ENCODE measurements around the gene JADE1. TPM values are rescaled to one million over a fixed set of nuclear protein-coding genes. Genes with fewer than 3 reads are reported as not detected.

Gene JADE1
- total and polyA plus RNA-seq, 2 of the 13 experiments (the other 11 are each of a cell fraction or from before 2014, with no cell fraction given) = 5.4 to 19.3 TPM

DNA sequence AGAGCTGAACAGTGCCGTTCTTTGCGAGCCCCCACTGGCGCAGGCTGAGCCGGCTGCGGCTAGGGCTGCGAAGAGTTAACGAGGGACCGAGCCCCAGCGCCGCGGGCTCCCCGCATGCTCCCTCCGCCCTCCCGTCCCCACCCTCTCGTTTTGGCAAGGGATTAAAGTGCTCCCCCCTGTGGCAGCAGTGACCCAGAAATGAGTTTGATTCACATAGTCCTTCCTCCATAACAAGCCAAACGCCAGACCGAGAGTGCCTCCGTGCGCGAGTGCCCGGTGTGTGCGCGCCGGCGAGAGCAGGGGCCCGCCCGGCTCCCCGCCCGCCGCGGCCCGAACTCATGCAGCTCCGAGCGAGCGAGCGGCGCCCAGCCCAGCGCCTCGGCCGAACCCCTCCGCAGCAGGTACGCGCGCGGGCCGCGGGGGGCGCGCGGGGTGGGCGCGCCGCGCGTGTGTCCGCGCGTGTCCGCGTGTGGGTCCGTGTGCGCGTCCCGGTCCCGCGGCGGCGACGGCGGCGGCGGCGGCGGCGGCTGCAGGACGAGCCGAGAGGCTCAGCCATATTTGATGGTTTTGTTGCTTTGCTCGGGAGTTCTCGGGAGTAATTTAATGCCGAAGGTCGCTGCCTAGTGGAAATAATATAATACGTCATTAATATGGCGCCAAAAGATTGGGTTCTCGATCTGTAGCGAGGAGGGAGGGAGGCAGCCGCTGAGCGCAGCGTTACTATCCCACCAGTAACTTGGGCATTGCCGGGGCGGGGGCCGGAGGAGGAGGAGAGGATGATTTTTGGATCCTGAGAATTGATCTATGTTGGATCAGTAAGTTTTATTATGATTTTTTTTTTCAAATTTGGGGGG is at the start of gene JADE1 (continued):
- TF ChIP-seq, protein P1, sequence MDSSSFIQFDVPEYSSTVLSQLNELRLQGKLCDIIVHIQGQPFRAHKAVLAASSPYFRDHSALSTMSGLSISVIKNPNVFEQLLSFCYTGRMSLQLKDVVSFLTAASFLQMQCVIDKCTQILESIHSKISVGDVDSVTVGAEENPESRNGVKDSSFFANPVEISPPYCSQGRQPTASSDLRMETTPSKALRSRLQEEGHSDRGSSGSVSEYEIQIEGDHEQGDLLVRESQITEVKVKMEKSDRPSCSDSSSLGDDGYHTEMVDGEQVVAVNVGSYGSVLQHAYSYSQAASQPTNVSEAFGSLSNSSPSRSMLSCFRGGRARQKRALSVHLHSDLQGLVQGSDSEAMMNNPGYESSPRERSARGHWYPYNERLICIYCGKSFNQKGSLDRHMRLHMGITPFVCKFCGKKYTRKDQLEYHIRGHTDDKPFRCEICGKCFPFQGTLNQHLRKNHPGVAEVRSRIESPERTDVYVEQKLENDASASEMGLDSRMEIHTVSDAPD (CRISPR knock-in tag; IDR thresholded peaks at IDR 0.05) = peak; percentile 86
- TF ChIP-seq PRDM4 (CRISPR knock-in tag; IDR thresholded peaks at IDR 0.05; ENCODE audit: borderline replicate concordance) (no peak), NCOA2 (CRISPR knock-in tag; IDR thresholded peaks at IDR 0.05) (no peak), BCL6 (CRISPR knock-in tag; IDR thresholded peaks at IDR 0.05) (peak; percentile 20; the same call in 1 of the 2 replicates), KLF11 (CRISPR knock-in tag; IDR thresholded peaks at IDR 0.05) (no peak), IRF9 (CRISPR knock-in tag; IDR thresholded peaks at IDR 0.05; ENCODE audit: borderline replicate concordance) (peak; percentile 74; the same call in 1 of the 2 replicates), TOPORS (CRISPR knock-in tag; IDR thresholded peaks at IDR 0.05) (peak; percentile 74; the same call in 1 of the 2 replicates), ZBTB7B (CRISPR knock-in tag; IDR thresholded peaks at IDR 0.05) (peak; percentile 70; the same call in 1 of the 2 replicates), CBX5 (CRISPR knock-in tag; IDR thresholded peaks at IDR 0.05; ENCODE audit: borderline replicate concordance) (peak; percentile 34; the same call in 1 of the 2 replicates), MEIS2 (CRISPR knock-in tag; IDR thresholded peaks at IDR 0.05) (0 out of 2 replicates have a peak, but pooled peaks have one; percentile 17), ZFY (CRISPR knock-in tag; IDR thresholded peaks at IDR 0.05) (peak; percentile 68), ZNF766 (CRISPR knock-in tag; IDR thresholded peaks at IDR 0.05; ENCODE audit: borderline replicate concordance) (no peak), ZNF331 (CRISPR knock-in tag; IDR thresholded peaks at IDR 0.05) (peak; percentile 53; the same call in 1 of the 2 replicates), DNMT1 (CRISPR knock-in tag; IDR thresholded peaks at IDR 0.05) (0 out of 2 replicates have a peak, but pooled peaks have one; percentile 50), ZNF34 (CRISPR knock-in tag; IDR thresholded peaks at IDR 0.05; ENCODE audit: borderline replicate concordance) (no peak), RBM39 (IDR thresholded peaks at IDR 0.05; ENCODE audit: low read depth, low read length, poor library complexity, severe bottlenecking) (no peak), ZNF614 (CRISPR knock-in tag; IDR thresholded peaks at IDR 0.05; ENCODE audit: borderline replicate concordance) (peak; percentile 49; the same call in 1 of the 2 replicates), POLR2AphosphoS2 (IDR thresholded peaks at IDR 0.05; ENCODE audit: low read depth, low read length) (no peak), SP4 (CRISPR knock-in tag; IDR thresholded peaks at IDR 0.05) (peak; percentile 72), ZNF136 (CRISPR knock-in tag; IDR thresholded peaks at IDR 0.05; ENCODE audit: low read depth) (peak; percentile 39; the same call in 1 of the 2 replicates)
- TF ChIP-seq, protein P2, sequence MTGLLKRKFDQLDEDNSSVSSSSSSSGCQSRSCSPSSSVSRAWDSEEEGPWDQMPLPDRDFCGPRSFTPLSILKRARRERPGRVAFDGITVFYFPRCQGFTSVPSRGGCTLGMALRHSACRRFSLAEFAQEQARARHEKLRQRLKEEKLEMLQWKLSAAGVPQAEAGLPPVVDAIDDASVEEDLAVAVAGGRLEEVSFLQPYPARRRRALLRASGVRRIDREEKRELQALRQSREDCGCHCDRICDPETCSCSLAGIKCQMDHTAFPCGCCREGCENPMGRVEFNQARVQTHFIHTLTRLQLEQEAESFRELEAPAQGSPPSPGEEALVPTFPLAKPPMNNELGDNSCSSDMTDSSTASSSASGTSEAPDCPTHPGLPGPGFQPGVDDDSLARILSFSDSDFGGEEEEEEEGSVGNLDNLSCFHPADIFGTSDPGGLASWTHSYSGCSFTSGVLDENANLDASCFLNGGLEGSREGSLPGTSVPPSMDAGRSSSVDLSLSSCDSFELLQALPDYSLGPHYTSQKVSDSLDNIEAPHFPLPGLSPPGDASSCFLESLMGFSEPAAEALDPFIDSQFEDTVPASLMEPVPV (CRISPR knock-in tag; IDR thresholded peaks at IDR 0.05) = 0 out of 2 replicates have a peak, but pooled peaks have one; percentile 30
